Natural killer cell (primary cell): ENCODE data around the gene TTC24. TPM values are rescaled to one million over a fixed set of nuclear protein-coding genes. Genes with fewer than 3 reads are reported as not detected.

Experiments used
- ATAC-seq, 3 donors: fragments of 150-1000 bp in 2 of 3; fragments of 200-7000 bp in 1 of 3; cut with Tn5 transposase; 1 replicate in 1 of 3; 2 replicates in 2 of 3; pipeline ENCODE4 v1.10.0; 2021; ENCODE audit warnings: mild to moderate bottlenecking in 2 of 3, moderate library complexity in 2 of 3
- DNase-seq, 2 donors: peaks; one replicate each; pipeline versions ENCODE4 v3.0.0 to v3.0.0-alpha.2; 2013 to 2021; ENCODE audit warnings: mixed read lengths in 1 of 2
- H3K27ac ChIP-seq: one replicate; pipeline ENCODE4 v1.5.1; 2013; ENCODE audit warnings: mild to moderate bottlenecking, low read length
- H3K27me3 ChIP-seq: one replicate; pipeline ENCODE4 v1.6.1; 2013; ENCODE audit warnings: low read length; ENCODE audit not compliant: control insufficient read depth, insufficient read depth
- H3K36me3 ChIP-seq: one replicate; pipeline ENCODE4 v1.6.1; 2013; ENCODE audit warnings: low read length; ENCODE audit not compliant: control insufficient read depth, insufficient read depth
- H3K4me1 ChIP-seq: one replicate; pipeline ENCODE4 v1.6.1; 2013; ENCODE audit warnings: low read length; ENCODE audit not compliant: control insufficient read depth, insufficient read depth
- H3K4me3 ChIP-seq: one replicate; pipeline ENCODE4 v1.5.1; 2013; ENCODE audit warnings: low read length
- H3K9me3 ChIP-seq: one replicate; pipeline ENCODE4 v1.6.1; 2013; ENCODE audit warnings: low read length; ENCODE audit not compliant: control insufficient read depth, insufficient read depth
- H3K27ac Mint-ChIP-seq, 2 donors: one replicate each; pipeline ENCODE4 v1.8.0; 2022; ENCODE audit warnings: mild to moderate bottlenecking in 2 of 2, mixed read lengths in 2 of 2, moderate library complexity in 1 of 2
- H3K27me3 Mint-ChIP-seq, 2 donors: one replicate each; pipeline ENCODE4 v1.8.0; 2022; ENCODE audit warnings: low read depth in 2 of 2, mixed read lengths in 2 of 2
- H3K36me3 Mint-ChIP-seq: one replicate; pipeline ENCODE4 v1.8.0; 2022; ENCODE audit warnings: mixed read lengths
- H3K4me1 Mint-ChIP-seq, 2 donors: one replicate each; pipeline ENCODE4 v1.8.0; 2022; ENCODE audit warnings: mixed read lengths in 2 of 2
- H3K4me3 Mint-ChIP-seq: one replicate; pipeline ENCODE4 v1.8.0; 2022; ENCODE audit warnings: mild to moderate bottlenecking, moderate library complexity, mixed read lengths
- H3K9me3 Mint-ChIP-seq, 2 donors: one replicate each; pipeline ENCODE4 v1.8.0; 2022; ENCODE audit warnings: mixed read lengths in 2 of 2
- CTCF ChIP-seq: fragments of 200-600 bp; IDR thresholded peaks from one replicate; pipeline ENCODE4 v1.8.0; 2022; ENCODE audit warnings: antibody characterized with exemption
- WGBS: methylation state at CpG from one replicate; pipeline ENCODE4 v1.1.7; 2013; ENCODE audit warnings: missing lambda C conversion rate; ENCODE audit not compliant: insufficient coverage; 5-methylcytosine and 5-hydroxymethylcytosine counted together
- intact Hi-C: fragments of 100-400 bp; cut with micrococcal nuclease; formaldehyde crosslinking; loops from one replicate; pipeline ENCODE4 v1.14.2; 2022
- total RNA-seq, 4 donors: library from RNA; stranded (reverse); fragments of 120-200 nt in 1 of 4; gene quantifications; one replicate each; pipeline versions ENCODE4 v1.2.3 to v1.2.4, GENCODE V29; 2013 to 2022

The TTC24 gene
- total RNA-seq, 3 donors from 2014 or later (not counting 1 experiment from before 2014, with no cell fraction given): 3.3 to 4.1 (median 4.0) TPM

- TF ChIP-seq CTCF: no peak
- DNase-seq (no peak), ATAC-seq (no peak)
- no peak overlapping the region for H3K4me3 Mint-ChIP-seq
- Histone ChIP-seq H3K36me3 (no peaks in the 10 kb centered on the region), H3K4me1 (peaks cover 3% of the 10 kb centered on the region), H3K27me3 (no peaks in the 10 kb centered on the region), H3K9me3 (no peaks in the 10 kb centered on the region), H3K4me3 (no peak overlapping the region), H3K27ac (no peak overlapping the region)
- WGBS: 95% methylated on average over 3 of the region's 3 CpGs
- no peaks in the 10 kb centered on the region for H3K27me3 Mint-ChIP-seq
- H3K4me1 Mint-ChIP-seq: peaks cover 0 to 10% of the 10 kb centered on the region in 2 donors
- intact Hi-C loops: no loop called here
- H3K9me3 Mint-ChIP-seq: no peaks in the 10 kb centered on the region
- H3K27ac Mint-ChIP-seq: no peak overlapping the region
- H3K36me3 Mint-ChIP-seq: no peaks in the 10 kb centered on the region
Observed at GRCh38 chr1:156546267-156546666, 33.3 kb upstream of the TTC24 start.

- Mint-ChIP-seq H3K27ac (no peak overlapping the region), H3K36me3 (no peaks in the 10 kb centered on the region), H3K9me3 (no peaks in the 10 kb centered on the region), H3K4me1 (peaks cover 0 to 10% of the 10 kb centered on the region in 2 donors), H3K27me3 (no peaks in the 10 kb centered on the region), H3K4me3 (no peak overlapping the region)
- Histone ChIP-seq H3K9me3 (no peaks in the 10 kb centered on the region), H3K4me3 (no peak overlapping the region), H3K4me1 (peaks cover 13% of the 10 kb centered on the region), H3K27ac (no peak overlapping the region), H3K27me3 (no peaks in the 10 kb centered on the region), H3K36me3 (no peaks in the 10 kb centered on the region)
- TF ChIP-seq CTCF: no peak
- ATAC-seq (no peak), DNase-seq (no peak)
- WGBS: 83% methylated on average over 1 of the region's 4 CpGs
- intact Hi-C loops: no loop called here
Observed at GRCh38 chr1:156547434-156547833, 32.1 kb upstream of the TTC24 start.

GRCh38 chr1:156547982-156548381 lies 31.5 kb upstream of the TTC24 start:
- intact Hi-C loops: no loop called here
- Histone ChIP-seq H3K4me1 (peaks cover 16% of the 10 kb centered on the region), H3K36me3 (no peaks in the 10 kb centered on the region), H3K27me3 (no peaks in the 10 kb centered on the region), H3K4me3 (no peak overlapping the region), H3K9me3 (no peaks in the 10 kb centered on the region), H3K27ac (no peak overlapping the region)
- no peaks in the 10 kb centered on the region for H3K9me3 Mint-ChIP-seq
- H3K27me3 Mint-ChIP-seq: no peaks in the 10 kb centered on the region
- DNase-seq: no peak
- ATAC-seq: no peak
- WGBS: 97% methylated on average over 9 of the region's 9 CpGs
- no peak for TF ChIP-seq CTCF
- no peaks in the 10 kb centered on the region for H3K36me3 Mint-ChIP-seq
- H3K27ac Mint-ChIP-seq: no peak overlapping the region
- no peak overlapping the region for H3K4me3 Mint-ChIP-seq
- H3K4me1 Mint-ChIP-seq: peaks cover 0 to 11% of the 10 kb centered on the region in 2 donors

GRCh38 chr1:156549390-156549789 lies 30.1 kb upstream of the TTC24 start:
- DNase-seq (peak in 1 of 2 donors; percentile 25), ATAC-seq (peak in 1 of 3 donors; percentile 44)
- H3K4me1 Mint-ChIP-seq: peaks cover 0 to 15% of the 10 kb centered on the region in 2 donors
- intact Hi-C loops: no loop called here
- no peak for TF ChIP-seq CTCF
- no peaks in the 10 kb centered on the region for H3K36me3 ChIP-seq
- H3K9me3 Mint-ChIP-seq: no peaks in the 10 kb centered on the region
- no peaks in the 10 kb centered on the region for H3K36me3 Mint-ChIP-seq
- H3K27me3 Mint-ChIP-seq: no peaks in the 10 kb centered on the region
- no peak overlapping the region for H3K4me3 ChIP-seq
- H3K9me3 ChIP-seq: no peaks in the 10 kb centered on the region
- no peak overlapping the region for H3K27ac ChIP-seq
- peaks cover 25% of the 10 kb centered on the region for H3K4me1 ChIP-seq
- H3K27me3 ChIP-seq: no peaks in the 10 kb centered on the region
- 84% methylated on average over 2 of the region's 2 CpGs for WGBS
- H3K27ac Mint-ChIP-seq: no peak overlapping the region
- H3K4me3 Mint-ChIP-seq: no peak overlapping the region
